C4-2B (cell line): ENCODE data around the gene ALOX5AP.

Source experiments
- H3K27ac ChIP-seq: fragments of 450-650 bp; 2 replicates; pipeline ENCODE4 v1.5.1; 2017
- CTCF ChIP-seq: fragments of 450-650 bp; conservative IDR thresholded peaks from 2 replicates; pipeline ENCODE4 v1.5.1; 2017; ENCODE audit warnings: mild to moderate bottlenecking
- ZFX ChIP-seq: fragments of 450-650 bp; IDR thresholded peaks from 2 replicates; pipeline ENCODE4 v1.6.1; 2017

ALOX5AP gene

GRCh38 chr13:30697177-30697953 is 38.0 kb upstream of the ALOX5AP start:
- H3K27ac ChIP-seq = no peak overlapping the region

GRCh38 chr13:30697996-30698401 is 37.3 kb upstream of the ALOX5AP start:
- H3K27ac ChIP-seq = no peak overlapping the region
- no peak for TF ChIP-seq ZFX
- no peak for TF ChIP-seq CTCF

More at GRCh38 chr13:30697177-30697953, 38.0 kb upstream of the ALOX5AP start:
- TF ChIP-seq CTCF (no peak), ZFX (no peak)

DNA sequence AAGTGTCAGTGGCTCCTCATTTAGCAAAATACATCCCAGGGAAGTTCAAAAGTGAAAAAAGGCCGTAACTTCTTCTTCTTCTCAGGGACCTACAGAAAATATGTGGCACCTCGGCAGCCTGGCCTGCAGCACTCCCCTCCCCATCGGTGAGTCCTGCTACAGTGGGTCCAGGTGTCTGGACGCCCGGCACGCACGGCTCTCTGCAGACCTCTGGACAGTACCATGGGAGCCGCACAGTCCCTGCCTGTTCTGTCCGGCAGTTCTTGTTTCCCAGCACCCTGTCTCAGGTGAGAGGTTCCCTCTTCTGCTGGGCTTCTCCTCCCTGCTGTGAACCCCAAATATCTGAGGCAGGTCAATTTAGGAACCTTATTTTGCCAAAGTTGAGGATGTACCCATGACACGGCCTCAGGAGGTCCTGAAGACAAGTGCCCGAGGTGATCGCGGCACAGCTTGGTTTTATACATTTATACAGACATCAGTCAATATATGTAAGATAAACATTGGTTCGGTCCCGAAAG is 36.8 kb upstream of the ALOX5AP start:
- TF ChIP-seq ZFX = no peak
- no peak for TF ChIP-seq CTCF
- H3K27ac ChIP-seq = no peak overlapping the region

DNA sequence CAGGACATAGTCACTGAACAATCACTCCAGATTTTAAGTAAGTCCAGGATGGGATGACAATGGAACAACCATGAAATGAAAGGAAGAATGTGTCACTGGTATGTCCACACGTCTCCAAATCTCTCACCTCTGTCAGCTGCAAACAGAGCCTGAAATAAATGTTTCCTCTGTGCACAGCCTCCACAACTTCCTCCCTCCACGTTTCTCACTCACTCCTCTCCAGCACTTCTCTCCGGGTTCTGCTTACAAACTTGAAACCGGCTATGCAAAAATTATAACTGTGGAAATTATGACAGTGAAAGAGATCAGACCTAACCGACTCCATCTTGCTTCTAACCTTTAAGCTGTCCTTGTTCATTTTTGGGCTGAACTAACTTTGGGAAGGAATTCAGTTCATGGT is 35.0 kb upstream of the ALOX5AP start:
- no peak overlapping the region for H3K27ac ChIP-seq
- TF ChIP-seq CTCF (no peak), ZFX (no peak)

DNA sequence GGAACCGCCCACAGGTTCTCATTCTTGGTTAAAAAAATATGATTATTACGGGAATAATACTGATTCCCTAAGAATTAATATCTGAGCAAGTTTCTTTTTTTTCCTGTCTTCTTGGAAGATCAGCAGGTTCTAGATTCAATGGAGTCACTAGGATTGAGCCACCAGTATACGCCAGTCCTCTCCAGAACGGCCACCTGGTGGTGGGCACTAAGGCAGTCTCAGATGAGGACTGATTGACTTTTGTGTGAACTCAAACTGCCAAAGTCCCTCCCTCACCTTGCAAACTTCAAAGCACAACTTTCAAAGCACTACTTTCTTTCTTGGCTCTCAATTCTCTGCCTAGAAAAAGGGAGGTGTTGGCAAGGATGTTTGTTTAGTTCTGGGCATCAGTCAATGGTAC is 33.3 kb upstream of the ALOX5AP start:
- H3K27ac ChIP-seq = no peak overlapping the region
- TF ChIP-seq ZFX (no peak), CTCF (no peak; the same call in 1 of the 2 replicates)

- no peak overlapping the region for H3K27ac ChIP-seq
- TF ChIP-seq ZFX (no peak), CTCF (no peak)
These were observed 30.7 kb upstream of the ALOX5AP start for GRCh38 chr13:30704596-30704995.

- no peak for TF ChIP-seq CTCF
- TF ChIP-seq ZFX = no peak
These were observed 29.7 kb upstream of the ALOX5AP start for GRCh38 chr13:30705680-30706079.

More at GRCh38 chr13:30705680-30706079, 29.7 kb upstream of the ALOX5AP start:
- no peak overlapping the region for H3K27ac ChIP-seq
